HL-60 (cell line): Measurements from ENCODE around the gene PKP1.

Experiments used
- DNase-seq, 2 experiments: peaks; one replicate each; pipeline ENCODE4 v3.0.0-alpha.2; 2010 to 2020; ENCODE audit warnings: low read depth in 1 of 2, low spot score in 1 of 2
- H3K27ac ChIP-seq: fragments of 250-450 bp; sonication (Bioruptor Pico); replicated peaks from 2 replicates; pipeline ENCODE4 v1.5.1; 2020; ENCODE audit warnings: mild to moderate bottlenecking, moderate library complexity
- H3K27me3 ChIP-seq: fragments of 250-450 bp; sonication (Bioruptor Pico); 2 replicates; pipeline ENCODE4 v1.5.1; 2021; ENCODE audit warnings: mild to moderate bottlenecking, moderate library complexity; ENCODE audit not compliant: insufficient read depth, poor library complexity, severe bottlenecking
- H3K4me3 ChIP-seq: replicated peaks from 2 replicates; pipeline ENCODE4 v1.5.1; 2011; ENCODE audit warnings: mild to moderate bottlenecking, control low read depth, low read length; ENCODE audit not compliant: insufficient read depth
- CTCF ChIP-seq: IDR thresholded peaks from one replicate; pipeline ENCODE4 v1.5.1; 2011; ENCODE audit warnings: low read length, control low read depth, inconsistent platforms; ENCODE audit not compliant: insufficient read depth
- GABPA ChIP-seq: IDR thresholded peaks from 2 replicates; pipeline ENCODE4 v1.6.1; 2012; ENCODE audit warnings: low read depth
- POLR2AphosphoS5 ChIP-seq: IDR thresholded peaks from 2 replicates; pipeline ENCODE4 v1.6.1; 2012; ENCODE audit warnings: low read depth
- REST ChIP-seq: IDR thresholded peaks from 2 replicates; pipeline ENCODE4 v1.6.1; 2012; ENCODE audit warnings: low read depth; ENCODE audit not compliant: insufficient replicate concordance
- SPI1 ChIP-seq: IDR thresholded peaks from 2 replicates; pipeline ENCODE4 v1.6.1; 2012; ENCODE audit warnings: low read depth, mild to moderate bottlenecking, borderline replicate concordance

PKP1 gene

GRCh38 chr1:201260648-201261311, 22.5 kb upstream of the PKP1 start:
- no peak overlapping the region for H3K4me3 ChIP-seq

GRCh38 chr1:201261771-201262547, 21.3 kb upstream of the PKP1 start:
- TF ChIP-seq GABPA (no peak), REST (no peak), CTCF (no peak), SPI1 (no peak), POLR2AphosphoS5 (no peak)
- H3K27me3 ChIP-seq: peaks cover 23% of the 10 kb centered on the region
- DNase-seq: no peak
- no peak overlapping the region for H3K27ac ChIP-seq
- H3K4me3 ChIP-seq: no peak overlapping the region

More at GRCh38 chr1:201260648-201261311, 22.5 kb upstream of the PKP1 start:
- H3K27ac ChIP-seq: no peak overlapping the region
- no peak for TF ChIP-seq GABPA
- no peak for TF ChIP-seq REST
- TF ChIP-seq SPI1: no peak
- no peak for TF ChIP-seq CTCF
- no peak for TF ChIP-seq POLR2AphosphoS5
- no peak for DNase-seq
- H3K27me3 ChIP-seq: peaks cover 21% of the 10 kb centered on the region

GRCh38 chr1:201262963-201263608, 20.2 kb upstream of the PKP1 start:
- Histone ChIP-seq H3K27ac (no peak overlapping the region), H3K4me3 (no peak overlapping the region), H3K27me3 (peaks cover 23% of the 10 kb centered on the region)
- DNase-seq: no peak
- TF ChIP-seq REST (no peak), GABPA (no peak), POLR2AphosphoS5 (no peak), CTCF (no peak), SPI1 (no peak)
